Endothelial cell (in vitro differentiated cells): ENCODE results near the gene FMNL1. TPM values are rescaled to one million over a fixed set of nuclear protein-coding genes. Genes with fewer than 3 reads are reported as not detected.
A peak's percentile ranks its signal among the peaks of the same experiment; 100 is the strongest.
"Not testable (repeated sequence)": the region's sequence is repeated elsewhere in the genome, so short reads cannot be mapped to it uniquely, and the experiment has no call there.

ENCODE experiments used
- DNase-seq: peaks from one replicate; pipeline ENCODE4 v3.0.0; 2021; ENCODE audit warnings: low spot score
- H3K27ac Mint-ChIP-seq: one replicate; pipeline ENCODE4 v1.8.0; 2021; ENCODE audit warnings: mixed read lengths, inconsistent platforms; ENCODE audit not compliant: unreplicated experiment
- H3K27me3 Mint-ChIP-seq: one replicate; pipeline ENCODE4 v1.8.0; 2021; ENCODE audit warnings: mild to moderate bottlenecking, moderate library complexity, mixed read lengths, inconsistent platforms; ENCODE audit not compliant: unreplicated experiment
- H3K36me3 Mint-ChIP-seq: one replicate; pipeline ENCODE4 v1.8.0; 2021; ENCODE audit warnings: mild to moderate bottlenecking, low read depth, mixed read lengths, inconsistent platforms; ENCODE audit not compliant: unreplicated experiment
- H3K4me1 Mint-ChIP-seq: one replicate; pipeline ENCODE4 v1.8.0; 2021; ENCODE audit warnings: mild to moderate bottlenecking, mixed read lengths, inconsistent platforms; ENCODE audit not compliant: unreplicated experiment
- H3K4me3 Mint-ChIP-seq: one replicate; pipeline ENCODE4 v1.8.0; 2021; ENCODE audit warnings: mild to moderate bottlenecking, mixed read lengths, inconsistent platforms; ENCODE audit not compliant: unreplicated experiment
- H3K9me3 Mint-ChIP-seq: one replicate; pipeline ENCODE4 v1.8.0; 2021; ENCODE audit warnings: mixed read lengths, inconsistent platforms; ENCODE audit not compliant: unreplicated experiment
- total RNA-seq: library from RNA; stranded (reverse); fragmentation: NEBNext Ultra II Directional; extraction: Animal tissue kit (Norgen Biotek cat#: 25700); gene quantifications from one replicate; pipeline ENCODE4 v1.2.1, GENCODE V29; 2021; ENCODE audit not compliant: unreplicated experiment
- TF ChIP-seq, protein P1 (sequence below): fragments of 200-600 bp; sonication (generic); IDR thresholded peaks from one replicate; pipeline ENCODE4 v1.5.0; 2021; ENCODE audit warnings: antibody characterized with exemption; ENCODE audit not compliant: unreplicated experiment

FMNL1 gene
- total RNA-seq, 1 donor from 2014 or later, result 103 TPM

DNA sequence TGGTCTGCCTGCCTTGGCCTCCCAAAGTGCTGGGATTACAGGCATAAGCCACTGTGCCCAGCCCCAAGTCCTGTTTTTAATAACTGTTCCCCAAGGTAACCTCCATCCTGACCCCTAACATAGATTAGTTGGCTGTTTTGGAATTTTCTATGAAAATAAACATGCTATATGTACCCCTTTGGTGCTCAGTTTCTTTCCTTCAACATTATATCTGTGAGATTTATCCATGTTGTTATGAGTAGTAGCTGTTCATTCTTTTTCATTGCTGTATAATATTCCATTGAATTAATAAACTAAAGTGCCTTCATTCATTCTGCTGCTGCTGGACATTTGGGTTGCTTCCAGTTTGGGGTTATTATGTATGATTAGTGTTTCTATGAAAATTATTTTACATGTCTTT lies 26.3 kb upstream of the FMNL1 start:
- TF ChIP-seq, protein P1, sequence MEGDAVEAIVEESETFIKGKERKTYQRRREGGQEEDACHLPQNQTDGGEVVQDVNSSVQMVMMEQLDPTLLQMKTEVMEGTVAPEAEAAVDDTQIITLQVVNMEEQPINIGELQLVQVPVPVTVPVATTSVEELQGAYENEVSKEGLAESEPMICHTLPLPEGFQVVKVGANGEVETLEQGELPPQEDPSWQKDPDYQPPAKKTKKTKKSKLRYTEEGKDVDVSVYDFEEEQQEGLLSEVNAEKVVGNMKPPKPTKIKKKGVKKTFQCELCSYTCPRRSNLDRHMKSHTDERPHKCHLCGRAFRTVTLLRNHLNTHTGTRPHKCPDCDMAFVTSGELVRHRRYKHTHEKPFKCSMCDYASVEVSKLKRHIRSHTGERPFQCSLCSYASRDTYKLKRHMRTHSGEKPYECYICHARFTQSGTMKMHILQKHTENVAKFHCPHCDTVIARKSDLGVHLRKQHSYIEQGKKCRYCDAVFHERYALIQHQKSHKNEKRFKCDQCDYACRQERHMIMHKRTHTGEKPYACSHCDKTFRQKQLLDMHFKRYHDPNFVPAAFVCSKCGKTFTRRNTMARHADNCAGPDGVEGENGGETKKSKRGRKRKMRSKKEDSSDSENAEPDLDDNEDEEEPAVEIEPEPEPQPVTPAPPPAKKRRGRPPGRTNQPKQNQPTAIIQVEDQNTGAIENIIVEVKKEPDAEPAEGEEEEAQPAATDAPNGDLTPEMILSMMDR, result no peak
- H3K36me3 Mint-ChIP-seq, result no peaks in the 10 kb centered on the region
- no peak for DNase-seq
- H3K27me3 Mint-ChIP-seq, result no peaks in the 10 kb centered on the region
- no peak overlapping the region for H3K27ac Mint-ChIP-seq
- no peaks in the 10 kb centered on the region for H3K9me3 Mint-ChIP-seq
- no peaks in the 10 kb centered on the region for H3K4me1 Mint-ChIP-seq
- no peak overlapping the region for H3K4me3 Mint-ChIP-seq

DNA sequence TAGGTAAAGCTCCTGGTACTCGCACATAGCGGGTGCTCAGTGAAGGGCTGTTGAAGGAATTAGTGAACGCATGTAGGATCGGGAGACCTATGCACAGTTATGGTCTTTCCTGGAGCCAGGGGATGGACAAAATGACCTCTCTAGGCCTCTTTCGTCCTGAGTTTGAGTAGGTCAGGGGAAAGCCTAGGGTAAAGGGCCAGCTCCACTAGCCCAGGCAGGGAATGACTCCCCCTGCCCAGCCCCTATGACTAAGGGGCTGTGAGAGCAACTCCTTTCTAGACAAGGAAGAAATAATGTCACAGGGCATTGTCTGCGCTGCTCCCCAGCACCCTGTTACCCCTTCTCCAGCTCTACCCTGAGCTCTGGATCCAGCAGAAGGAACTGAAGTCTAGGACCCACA lies 24.6 kb upstream of the FMNL1 start:
- no peaks in the 10 kb centered on the region for H3K27me3 Mint-ChIP-seq
- no peaks in the 10 kb centered on the region for H3K4me1 Mint-ChIP-seq
- no peak overlapping the region for H3K4me3 Mint-ChIP-seq
- DNase-seq, result no peak
- no peak overlapping the region for H3K27ac Mint-ChIP-seq
- TF ChIP-seq, protein P1, result no peak
- no peaks in the 10 kb centered on the region for H3K9me3 Mint-ChIP-seq
- no peaks in the 10 kb centered on the region for H3K36me3 Mint-ChIP-seq

DNA sequence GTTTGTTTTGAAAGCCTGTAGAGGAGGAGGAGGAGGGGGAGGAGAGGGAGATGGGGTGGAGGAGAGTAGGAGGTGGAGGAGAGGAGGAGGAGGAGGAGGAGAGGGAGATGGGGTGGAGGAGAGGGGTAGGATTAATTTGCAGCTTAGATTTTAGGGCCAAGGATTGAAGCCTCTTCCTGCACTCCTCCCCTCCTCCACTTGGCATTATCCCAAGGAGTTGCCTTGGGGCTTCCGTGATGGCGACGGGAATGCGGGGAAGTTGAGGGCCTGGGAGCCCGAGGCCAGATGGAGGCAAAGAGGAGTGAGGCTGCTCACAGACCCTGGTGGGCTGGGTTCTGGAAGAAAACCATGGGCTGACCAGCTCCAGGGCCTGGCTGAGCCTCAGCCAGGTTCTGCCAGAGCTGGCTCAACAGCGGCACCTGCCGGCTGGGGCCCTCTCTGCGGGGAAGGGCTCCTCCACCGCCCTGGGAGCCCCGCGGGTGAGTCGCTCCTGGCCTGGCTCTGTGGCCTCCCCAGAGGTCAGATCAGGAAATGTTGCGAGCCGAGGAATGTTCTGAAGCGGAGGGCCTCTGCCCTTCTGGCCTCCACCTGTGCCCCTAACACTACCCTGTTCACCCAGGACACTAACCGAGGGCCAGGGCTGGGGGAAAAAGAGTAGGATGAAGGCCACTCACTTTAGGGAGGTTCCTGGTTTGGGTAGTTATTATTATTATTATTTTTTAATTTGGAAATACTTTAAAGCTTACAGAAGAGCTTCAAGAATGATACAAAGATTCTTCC lies 23.9 kb upstream of the FMNL1 start:
- TF ChIP-seq, protein P1, result peak; percentile 96
- H3K27ac Mint-ChIP-seq, result no peak overlapping the region
- H3K4me3 Mint-ChIP-seq, result no peak overlapping the region
- H3K27me3 Mint-ChIP-seq, result no peaks in the 10 kb centered on the region
- no peaks in the 10 kb centered on the region for H3K4me1 Mint-ChIP-seq
- peak; percentile 100 for DNase-seq
- H3K9me3 Mint-ChIP-seq, result no peaks in the 10 kb centered on the region
- H3K36me3 Mint-ChIP-seq, result no peaks in the 10 kb centered on the region

DNA sequence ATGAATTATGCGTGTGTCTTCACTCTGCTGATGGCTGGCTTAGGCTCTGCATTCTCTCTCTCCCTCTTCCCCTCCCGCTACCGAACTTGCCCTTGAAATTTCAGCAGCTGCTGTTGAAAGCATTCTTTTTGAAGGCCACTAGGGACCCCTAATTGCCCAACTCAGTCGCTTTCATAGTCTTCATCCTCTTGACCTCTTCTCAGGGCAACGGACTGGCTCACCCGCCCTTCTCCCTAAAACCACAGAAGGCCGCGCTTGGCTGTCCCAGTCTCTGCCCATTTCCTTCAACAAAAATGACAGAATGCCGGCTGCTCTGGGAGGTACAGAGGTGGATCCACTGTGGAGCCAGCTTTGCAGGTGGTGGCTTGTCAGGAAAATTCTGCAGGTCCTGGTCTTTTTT lies 21.0 kb upstream of the FMNL1 start:
- Mint-ChIP-seq H3K9me3 (no peaks in the 10 kb centered on the region), H3K4me3 (no peak overlapping the region), H3K27ac (no peak overlapping the region), H3K36me3 (no peaks in the 10 kb centered on the region), H3K27me3 (peaks cover 2% of the 10 kb centered on the region), H3K4me1 (no peaks in the 10 kb centered on the region)
- TF ChIP-seq, protein P1, result no peak
- DNase-seq, result no peak

DNA sequence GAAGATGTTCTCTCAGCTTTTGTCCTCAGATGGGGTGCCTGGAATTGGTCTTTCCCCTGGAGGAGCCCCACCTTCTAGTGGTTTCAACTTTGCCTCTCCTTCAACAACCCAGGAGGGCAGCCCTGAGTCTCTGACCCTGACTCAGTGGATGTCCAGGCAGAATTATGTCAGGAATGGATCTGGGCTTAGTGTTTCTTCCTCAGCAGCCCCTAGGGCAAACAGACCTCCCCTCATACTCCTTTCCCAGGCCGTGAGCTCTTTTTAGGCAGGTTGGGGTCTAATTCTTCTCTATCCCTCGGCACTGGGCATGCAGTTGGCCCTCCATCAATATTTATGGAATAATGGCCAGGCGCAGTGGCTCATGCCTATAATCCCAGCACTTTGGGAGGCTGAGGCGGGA lies 20.2 kb upstream of the FMNL1 start:
- H3K36me3 Mint-ChIP-seq, result no peaks in the 10 kb centered on the region
- no peak for DNase-seq
- H3K9me3 Mint-ChIP-seq, result no peaks in the 10 kb centered on the region
- H3K27ac Mint-ChIP-seq, result peak overlapping the region; percentile 30
- no peaks in the 10 kb centered on the region for H3K4me1 Mint-ChIP-seq
- TF ChIP-seq, protein P1, result no peak
- peaks cover 2% of the 10 kb centered on the region for H3K27me3 Mint-ChIP-seq
- no peak overlapping the region for H3K4me3 Mint-ChIP-seq

DNA sequence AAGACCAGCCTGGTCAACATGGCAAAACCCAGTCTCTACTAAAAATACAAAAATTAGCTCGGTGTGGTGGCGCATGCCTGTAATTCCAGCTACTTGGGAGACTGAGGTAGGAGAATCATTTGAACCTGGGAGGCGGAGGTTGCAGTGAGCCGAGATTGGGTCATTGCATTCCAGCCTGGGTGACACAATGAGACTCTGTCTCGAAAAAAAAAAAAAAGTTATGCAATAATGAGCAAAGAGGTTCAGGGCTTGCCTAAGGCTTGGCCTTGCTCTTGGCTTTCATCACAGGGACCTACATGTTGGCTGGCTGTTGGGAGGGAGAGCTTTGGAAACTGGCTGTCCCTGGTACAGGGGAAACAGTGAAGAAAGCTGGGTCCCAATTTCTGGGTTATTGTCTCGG lies 19.8 kb upstream of the FMNL1 start:
- H3K9me3 Mint-ChIP-seq, H3K27ac Mint-ChIP-seq, H3K27me3 Mint-ChIP-seq, DNase-seq, H3K4me3 Mint-ChIP-seq, H3K36me3 Mint-ChIP-seq, H3K4me1 Mint-ChIP-seq: not testable (repeated sequence)
